Activated CD4-positive, alpha-beta T cell treated with anti-CD3 and anti-CD28 coated beads, Interleukin-10, Interleukin-2, amounts not matched to agents 100 ng/mL and 50 ng/mL, durations not matched to agents 16 hours and 8 hours (primary cell): ENCODE results near the gene USP28.
"Not testable (repeated sequence)": the region's sequence is repeated elsewhere in the genome, so short reads cannot be mapped to it uniquely, and the experiment has no call there.

Experiments used
- DNase-seq: peaks from one replicate; pipeline ENCODE4 v3.0.0-alpha.2; 2020

The USP28 gene

GRCh38 chr11:113763040-113763439 lies 112.3 kb downstream of the USP28 start:
- DNase-seq: not testable (repeated sequence)

- DNase-seq: no peak
Observed at GRCh38 chr11:113760241-113760640, 115.1 kb downstream of the USP28 start.

GRCh38 chr11:113752932-113753331 lies 122.4 kb downstream of the USP28 start:
- DNase-seq: no peak
